ENCODE results near the gene NOLC1.

The NOLC1 gene

DNA sequence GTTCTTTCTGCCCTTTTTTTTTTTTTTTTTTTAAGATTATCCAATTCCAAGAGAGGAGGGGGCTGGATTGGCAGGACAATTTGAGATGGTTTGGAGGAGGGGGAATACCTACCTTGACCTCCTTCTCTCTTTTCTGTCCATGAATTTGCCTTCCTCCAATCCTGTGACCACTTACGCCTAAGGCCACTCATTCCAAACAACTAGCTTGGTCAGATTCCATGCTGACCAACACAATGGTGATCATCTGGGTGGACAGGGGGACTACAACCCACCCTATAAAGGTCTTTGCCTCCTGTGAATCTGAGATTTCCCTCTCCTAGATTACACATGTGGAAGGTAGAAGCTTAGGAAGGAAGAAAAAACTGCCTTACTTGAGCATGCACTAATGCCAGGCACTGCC is 29.7 kb upstream of the NOLC1 start:
- no peak for DNase-seq

DNA sequence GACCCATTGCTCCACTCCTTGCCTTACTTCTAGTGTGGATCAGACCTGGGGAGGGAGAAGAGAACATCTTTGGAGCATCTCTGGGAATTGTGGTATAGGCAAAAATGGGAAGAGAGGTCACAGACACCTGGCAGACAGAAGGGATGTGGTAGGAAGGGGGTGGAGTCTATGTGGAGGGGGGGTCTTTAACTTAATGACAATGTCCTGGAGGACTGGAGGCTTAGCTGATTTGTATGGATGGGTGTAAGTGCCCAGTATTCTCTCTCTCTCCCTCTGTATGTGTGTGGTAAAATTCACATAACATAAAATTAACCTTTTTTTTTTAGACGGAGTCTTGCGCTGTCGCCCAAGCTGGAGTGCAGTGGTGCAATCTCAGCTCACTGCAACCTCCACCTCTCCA is 29.0 kb upstream of the NOLC1 start:
- DNase-seq: no peak

DNA sequence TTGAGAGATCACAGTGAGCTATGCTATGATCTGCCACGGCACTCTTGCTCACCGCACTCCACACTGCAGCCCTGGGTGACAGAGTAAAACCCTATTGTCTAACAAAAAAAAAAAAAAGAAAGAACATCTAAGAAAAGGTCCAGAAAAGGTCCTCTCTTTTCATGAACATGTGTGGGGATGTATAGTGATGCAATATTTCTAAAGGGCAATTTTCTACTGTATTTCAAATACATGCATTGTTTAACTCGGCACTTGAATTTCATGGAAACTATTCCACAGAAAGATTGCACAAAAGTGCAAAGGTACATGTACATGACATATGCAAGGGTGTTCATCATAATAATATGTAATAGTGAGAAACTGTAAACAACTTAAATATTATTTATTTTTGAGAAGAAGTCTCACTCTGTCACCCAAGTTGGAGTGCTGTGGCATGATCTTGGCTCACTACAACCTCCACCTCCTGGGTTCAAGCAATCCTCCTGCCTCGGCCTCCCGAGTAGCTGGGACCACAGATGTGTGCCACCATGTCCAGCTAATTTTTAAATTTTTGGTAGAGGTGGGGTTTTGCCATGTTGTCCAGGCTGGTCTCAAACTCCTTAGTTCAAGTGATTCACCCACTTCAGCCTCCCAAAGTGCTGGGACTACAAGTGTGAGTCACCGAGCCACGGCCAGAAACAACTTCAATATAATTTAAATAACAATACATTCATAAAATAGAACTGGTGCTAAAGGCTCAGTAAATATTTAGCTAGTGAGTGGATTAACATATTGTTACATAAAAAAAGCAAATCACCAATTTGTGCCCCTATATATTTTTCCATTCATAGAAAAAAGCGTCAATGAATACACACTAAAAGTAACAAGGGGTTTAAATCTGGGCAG is 20.7 kb upstream of the NOLC1 start:
- DNase-seq: no peak

DNA sequence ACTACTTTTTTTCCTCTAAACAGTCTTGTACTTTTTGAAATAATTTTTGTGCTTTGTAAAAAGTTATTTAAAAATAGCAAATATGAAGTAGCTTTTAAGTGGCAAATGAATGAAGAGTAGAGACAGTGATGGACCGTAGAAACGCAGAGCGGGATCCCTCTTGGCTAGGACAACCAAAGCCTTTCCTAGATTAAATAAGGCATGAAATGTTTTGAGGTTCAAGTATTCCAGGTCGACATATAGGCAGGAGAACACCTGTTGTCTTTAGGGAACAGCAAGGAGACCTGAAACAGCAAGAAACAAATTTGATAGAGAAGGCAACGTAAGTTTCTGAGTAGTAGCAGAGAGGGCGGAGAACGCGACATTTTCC is 20.0 kb upstream of the NOLC1 start:
- no peak for DNase-seq

DNA sequence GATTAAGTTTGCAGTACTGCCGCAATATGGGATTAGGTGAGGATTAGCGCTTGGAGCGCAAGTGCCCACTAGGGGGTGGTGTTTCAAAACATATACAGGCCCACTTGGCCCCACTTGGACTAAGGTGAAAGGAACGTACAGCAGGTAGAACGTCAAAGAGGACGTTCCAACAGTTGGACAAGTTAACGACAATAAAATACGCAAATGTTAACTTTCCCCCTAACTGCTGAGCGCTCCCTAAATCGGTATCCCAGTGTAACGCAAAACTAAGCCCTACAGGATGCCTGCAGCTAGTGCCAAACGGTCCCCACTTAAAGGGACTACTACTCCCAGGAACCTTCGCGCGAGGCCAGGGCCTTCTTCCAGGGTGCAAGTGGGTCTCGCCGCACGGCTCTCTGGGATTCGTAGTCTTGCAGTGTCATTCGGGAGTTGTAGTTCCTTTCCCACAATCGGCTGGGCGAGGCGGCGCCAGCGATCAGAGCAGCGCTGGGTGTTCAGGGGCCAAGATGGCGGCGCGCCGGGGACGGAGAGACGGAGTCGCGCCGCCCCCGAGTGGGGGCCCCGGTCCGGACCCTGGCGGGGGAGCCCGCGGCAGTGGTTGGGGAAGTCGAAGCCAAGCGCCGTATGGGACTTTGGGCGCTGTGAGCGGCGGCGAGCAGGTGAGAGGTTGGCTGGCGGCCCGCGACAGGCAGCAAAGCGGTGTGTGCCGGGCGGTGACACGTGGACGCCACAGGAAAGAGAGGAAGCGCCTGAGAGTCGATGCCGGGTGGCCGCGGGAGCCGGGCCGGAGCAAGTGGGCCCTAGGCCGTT is 19.4 kb upstream of the NOLC1 start, which contains the start of gene PPRC1:
TSS of gene PPRC1 (plus strand) at position 478 of the 810 bp plus-strand sequence. CDS start at position 507, 29 bp downstream.
- DNase-seq: peak; percentile 89 to 95 (median 91)

DNA sequence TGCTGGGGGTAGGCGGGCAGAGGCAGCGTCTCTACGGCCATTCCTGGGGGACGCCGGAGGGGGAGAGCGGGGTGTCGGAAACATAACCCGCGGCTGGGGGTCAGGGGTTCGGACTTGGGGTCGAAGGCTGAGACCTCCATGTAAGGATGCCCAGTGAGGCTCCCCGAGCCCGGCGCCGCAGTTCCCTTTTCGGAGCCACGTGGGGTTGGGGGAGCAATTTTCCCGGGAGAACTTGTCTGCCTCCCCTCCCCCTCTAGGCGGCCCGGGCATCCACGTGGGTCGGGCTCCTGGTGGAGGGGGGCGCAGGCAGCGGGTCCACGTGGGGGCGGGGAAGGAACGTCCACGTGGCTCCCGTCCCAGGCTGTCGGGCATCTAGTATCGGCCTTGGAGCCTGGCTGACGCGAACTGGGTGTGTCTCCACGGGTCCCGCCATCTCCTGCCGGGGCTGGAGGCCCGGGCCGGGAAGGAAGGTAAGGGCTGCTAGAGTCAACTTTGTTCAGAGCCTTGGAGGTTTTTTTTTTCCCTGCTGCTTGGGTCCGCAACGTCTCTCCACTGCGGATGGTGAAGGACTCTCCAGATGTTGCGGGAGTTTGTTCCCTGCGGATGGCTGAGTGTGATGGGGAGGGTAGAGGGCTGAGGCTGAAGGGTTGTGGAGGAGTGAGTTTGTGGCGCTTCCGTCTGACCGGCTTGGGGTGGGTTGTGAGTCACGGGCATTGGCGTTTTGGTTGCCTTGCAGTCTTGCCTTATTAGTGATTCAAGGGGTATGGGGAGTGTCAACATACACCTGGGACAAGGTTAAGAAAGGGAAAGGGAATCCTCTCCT is 18.6 kb upstream of the NOLC1 start:
- peak in 3 of 4 experiments; percentile 36 to 46 (median 45) for DNase-seq

DNA sequence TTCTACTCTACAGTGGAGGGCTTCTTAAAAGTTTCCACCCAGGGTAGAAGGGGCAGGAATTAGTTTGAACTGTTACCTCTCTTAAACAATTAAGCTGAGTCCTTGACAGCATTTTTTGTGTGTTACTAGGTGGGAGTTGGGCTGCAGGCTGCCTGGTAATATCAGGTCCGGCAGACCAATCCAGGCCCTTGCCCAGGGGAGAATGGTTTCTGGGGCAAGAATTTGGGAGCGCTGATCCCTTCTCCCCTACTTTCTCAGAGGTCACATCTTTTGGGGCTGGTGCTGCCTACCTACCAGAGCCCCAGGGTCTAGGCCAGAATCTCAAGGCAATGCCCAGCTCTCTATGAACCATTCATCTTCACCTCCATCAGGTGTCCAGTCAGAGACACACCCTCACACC is 17.8 kb upstream of the NOLC1 start:
- DNase-seq: no peak

DNA sequence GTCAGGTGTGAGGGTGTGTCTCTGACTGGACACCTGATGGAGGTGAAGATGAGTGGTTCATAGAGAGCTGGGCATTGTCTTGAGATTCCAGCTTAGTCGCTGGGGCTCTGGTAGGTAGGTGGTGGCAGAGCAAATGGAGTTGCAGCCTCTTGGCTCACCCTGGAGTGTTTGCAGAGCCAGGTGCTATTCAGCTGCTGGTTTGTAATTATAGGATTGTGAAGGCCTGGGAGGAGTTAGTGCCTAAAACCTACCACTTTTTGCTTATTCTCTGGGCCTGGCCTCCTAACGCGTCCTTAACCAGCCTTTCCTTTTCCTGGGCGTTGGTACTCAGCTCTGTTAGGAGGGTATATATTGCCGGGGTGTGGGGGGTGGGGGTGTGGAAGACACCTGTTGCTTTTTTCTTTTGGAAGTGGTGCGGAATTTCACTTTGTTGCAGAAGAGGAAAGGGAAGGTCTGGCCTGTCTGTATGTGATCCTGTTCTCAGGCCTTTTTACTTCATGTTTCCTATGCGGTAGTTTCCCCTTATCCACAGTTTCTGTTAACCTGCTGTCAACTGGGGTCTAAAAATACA is 16.1 kb upstream of the NOLC1 start:
- no peak for DNase-seq

DNA sequence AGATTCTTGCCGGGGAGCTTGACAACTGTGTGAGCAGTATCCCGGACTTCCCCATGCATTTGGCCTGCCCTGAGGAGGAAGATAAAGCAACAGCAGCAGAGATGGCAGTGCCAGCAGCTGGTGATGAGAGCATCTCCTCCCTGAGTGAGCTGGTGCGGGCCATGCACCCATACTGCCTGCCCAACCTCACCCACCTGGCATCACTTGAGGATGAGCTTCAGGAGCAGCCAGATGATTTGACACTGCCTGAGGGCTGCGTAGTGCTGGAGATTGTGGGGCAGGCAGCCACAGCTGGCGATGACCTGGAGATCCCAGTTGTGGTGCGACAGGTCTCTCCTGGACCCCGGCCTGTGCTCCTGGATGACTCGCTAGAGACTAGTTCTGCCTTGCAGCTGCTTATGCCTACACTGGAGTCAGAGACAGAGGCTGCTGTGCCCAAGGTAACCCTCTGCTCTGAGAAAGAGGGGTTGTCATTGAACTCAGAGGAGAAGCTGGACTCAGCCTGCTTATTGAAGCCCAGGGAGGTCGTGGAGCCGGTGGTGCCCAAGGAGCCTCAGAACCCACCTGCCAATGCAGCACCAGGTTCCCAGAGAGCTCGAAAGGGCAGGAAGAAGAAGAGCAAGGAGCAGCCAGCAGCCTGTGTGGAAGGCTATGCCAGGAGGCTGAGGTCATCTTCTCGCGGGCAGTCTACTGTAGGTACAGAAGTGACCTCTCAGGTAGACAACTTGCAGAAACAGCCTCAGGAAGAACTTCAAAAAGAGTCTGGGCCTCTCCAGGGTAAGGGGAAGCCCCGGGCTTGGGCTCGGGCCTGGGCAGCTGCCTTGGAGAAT is 12.7 kb upstream of the NOLC1 start:
- no peak for DNase-seq

DNA sequence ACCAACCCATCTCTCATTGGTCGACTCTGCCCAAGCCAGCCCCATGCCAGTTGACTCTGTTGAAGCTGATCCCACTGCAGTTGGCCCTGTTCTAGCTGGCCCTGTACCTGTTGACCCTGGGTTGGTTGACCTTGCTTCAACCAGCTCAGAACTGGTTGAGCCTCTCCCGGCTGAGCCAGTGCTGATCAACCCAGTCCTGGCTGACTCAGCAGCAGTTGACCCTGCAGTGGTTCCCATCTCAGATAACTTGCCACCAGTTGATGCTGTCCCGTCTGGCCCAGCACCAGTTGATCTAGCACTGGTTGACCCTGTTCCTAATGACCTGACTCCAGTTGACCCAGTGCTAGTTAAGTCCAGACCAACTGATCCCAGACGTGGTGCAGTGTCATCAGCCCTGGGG is 12.0 kb upstream of the NOLC1 start:
- DNase-seq: no peak

DNA sequence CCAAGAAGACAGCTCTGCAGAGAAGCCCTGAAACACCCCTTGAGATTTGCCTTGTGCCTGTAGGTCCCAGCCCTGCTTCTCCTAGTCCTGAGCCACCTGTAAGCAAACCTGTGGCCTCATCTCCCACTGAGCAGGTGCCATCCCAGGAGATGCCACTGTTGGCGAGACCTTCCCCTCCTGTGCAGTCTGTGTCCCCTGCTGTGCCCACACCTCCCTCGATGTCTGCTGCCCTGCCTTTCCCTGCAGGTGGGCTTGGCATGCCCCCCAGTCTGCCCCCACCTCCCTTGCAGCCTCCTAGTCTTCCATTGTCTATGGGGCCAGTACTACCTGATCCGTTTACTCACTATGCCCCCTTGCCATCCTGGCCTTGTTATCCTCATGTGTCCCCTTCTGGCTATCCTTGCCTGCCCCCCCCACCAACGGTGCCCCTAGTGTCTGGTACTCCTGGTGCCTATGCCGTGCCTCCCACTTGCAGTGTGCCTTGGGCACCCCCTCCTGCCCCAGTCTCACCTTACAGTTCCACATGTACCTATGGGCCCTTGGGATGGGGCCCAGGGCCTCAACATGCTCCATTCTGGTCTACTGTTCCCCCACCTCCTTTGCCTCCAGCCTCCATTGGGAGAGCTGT is 11.2 kb upstream of the NOLC1 start:
- no peak for DNase-seq

DNA sequence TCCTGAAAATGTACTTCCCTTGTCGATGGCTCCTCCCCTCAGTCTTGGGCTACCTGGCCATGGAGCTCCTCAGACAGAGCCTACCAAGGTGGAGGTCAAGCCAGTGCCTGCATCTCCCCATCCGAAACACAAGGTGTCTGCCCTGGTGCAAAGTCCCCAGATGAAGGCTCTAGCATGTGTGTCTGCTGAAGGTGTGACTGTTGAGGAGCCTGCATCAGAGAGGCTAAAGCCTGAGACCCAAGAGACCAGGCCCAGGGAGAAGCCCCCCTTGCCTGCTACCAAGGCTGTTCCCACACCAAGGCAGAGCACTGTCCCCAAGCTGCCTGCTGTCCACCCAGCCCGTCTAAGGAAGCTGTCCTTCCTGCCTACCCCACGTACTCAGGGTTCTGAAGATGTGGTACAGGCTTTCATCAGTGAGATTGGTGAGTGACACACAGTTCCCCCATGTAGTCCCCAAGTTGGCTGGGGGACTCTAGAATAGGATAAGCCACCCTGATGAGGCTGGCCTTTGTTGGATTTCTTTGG is 10.5 kb upstream of the NOLC1 start:
- no peak for DNase-seq

DNA sequence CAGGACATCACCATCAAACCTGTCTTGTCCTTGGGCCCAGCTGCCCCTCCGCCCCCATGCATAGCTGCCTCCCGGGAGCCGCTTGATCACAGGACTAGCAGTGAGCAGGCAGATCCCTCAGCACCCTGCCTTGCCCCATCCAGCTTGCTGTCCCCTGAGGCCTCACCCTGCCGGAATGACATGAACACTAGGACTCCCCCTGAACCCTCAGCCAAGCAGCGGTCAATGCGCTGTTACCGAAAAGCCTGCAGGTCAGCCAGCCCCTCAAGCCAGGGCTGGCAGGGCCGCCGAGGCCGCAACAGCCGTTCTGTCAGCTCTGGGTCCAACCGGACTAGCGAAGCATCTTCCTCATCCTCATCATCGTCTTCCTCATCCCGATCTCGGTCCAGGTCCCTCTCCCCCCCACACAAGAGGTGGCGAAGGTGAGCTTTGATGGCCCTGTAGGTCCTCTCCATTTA is 5.2 kb upstream of the NOLC1 start:
- no peak for DNase-seq

DNA sequence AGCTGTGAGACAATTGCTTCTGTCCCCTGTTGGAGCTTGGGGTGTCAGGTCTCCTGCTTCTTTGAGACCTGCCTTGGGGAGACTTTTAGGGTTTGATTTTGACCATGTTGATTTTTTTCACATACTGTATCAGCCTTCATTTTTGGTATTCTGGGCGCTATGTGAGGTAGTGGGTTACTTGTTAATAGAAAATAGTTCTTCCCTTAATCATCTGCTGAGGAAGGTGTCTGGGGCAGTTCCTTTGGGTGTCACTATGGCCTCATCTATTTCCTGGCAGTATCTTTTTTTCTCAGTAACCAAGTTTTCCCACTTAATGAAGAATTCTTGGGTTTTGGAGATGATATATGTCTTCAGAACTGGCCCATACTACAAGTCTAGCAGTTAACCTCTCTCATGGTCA is 4.6 kb upstream of the NOLC1 start:
- no peak for DNase-seq

DNA sequence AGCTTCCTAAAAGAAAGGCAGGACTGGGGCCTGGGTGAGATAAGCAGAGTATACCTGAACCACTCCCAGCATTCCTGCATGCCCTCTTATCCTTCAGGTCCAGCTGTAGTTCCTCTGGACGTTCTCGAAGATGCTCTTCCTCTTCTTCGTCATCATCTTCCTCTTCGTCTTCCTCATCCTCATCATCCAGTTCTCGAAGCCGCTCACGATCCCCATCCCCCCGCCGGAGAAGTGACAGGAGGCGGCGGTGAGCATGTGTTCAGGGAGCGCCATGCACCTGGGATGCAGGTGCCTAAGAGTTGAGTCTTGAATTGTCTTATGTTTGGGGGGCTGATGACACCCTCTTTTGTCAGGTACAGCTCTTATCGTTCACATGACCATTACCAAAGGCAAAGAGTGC is 3.9 kb upstream of the NOLC1 start:
- no peak for DNase-seq

DNA sequence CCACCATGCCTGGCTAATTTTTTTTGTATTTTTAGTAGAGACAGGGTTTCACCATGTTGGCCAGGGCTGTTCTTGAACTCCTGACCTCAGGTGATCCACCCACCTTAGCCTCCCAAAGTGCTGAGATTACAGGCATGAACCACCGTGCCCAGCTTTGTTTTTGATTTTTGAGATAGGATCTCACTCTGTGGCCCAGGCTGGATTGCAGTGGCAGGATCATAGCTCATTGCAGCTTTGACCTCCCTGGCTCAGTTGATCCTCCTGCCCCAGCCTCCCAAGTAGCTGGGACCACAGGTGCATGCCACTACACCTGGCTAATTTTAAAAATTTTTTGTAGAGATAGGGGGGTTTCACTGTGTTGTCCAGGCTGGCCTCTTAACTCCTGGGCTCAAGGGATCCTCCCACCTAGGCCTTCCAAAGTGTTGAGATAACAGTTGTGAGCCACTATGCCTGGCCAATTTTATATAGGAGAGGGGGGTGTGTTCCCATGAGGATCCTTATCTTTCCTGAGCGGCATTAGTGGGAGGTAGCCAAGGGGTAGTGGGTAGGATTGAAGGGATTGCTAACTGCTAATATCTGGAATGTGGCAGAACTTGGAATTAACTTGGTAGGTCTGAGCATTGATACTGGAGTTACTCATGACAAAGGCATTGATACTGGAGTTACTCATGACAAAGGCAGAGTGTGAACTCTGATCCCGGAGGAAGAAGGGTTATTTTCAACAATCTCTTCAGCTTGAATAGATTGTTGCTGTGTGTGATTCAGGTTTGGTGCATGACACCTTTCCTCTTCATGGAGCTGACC is 1.0 kb upstream of the NOLC1 start:
- DNase-seq: no peak

DNA sequence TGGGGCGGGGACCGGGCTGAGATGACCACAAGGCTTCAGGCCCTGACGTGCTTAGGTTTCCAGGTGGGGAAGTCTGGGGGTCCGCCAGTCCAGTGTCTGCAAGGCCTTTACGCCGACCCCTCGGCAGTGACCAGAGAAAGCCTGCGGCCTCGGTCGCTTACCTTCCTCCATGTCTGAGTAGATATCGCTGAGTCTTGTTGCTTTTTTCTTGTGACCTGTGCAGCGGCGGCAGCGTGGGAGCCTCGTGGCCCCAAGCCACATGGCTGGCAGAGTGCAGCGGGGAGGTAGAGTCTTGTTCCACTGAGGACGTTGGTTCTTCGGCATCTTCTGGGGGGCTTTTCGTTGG is 329 bp downstream of the NOLC1 start:
- DNase-seq: peak in 2 of 4 experiments; percentile 29 to 58

DNA sequence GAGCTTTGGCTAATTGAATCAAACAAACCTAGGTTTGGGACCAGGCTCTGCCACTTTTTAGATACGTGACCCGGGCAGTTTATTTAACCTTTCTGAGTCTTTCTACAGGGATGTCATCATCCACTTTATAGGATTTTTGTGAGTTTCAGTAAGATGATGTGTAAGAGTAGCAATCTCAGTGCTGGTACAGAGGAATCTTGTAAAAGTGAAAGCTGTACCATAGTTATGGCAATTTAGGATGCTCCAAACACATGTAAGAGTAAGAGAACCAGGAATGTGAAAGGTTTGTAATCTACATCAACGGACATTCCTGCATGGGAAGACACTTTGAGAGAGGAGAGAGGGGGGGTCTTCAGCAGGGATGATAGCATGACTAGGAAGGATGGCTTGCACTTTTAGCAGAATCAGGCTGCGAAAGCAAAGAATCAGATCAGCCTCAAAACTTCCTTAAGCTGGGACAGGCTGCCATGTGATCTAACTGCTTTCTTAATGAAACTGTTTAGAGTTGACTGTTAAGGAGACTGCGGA is 968 bp downstream of the NOLC1 start:
- DNase-seq: no peak

DNA sequence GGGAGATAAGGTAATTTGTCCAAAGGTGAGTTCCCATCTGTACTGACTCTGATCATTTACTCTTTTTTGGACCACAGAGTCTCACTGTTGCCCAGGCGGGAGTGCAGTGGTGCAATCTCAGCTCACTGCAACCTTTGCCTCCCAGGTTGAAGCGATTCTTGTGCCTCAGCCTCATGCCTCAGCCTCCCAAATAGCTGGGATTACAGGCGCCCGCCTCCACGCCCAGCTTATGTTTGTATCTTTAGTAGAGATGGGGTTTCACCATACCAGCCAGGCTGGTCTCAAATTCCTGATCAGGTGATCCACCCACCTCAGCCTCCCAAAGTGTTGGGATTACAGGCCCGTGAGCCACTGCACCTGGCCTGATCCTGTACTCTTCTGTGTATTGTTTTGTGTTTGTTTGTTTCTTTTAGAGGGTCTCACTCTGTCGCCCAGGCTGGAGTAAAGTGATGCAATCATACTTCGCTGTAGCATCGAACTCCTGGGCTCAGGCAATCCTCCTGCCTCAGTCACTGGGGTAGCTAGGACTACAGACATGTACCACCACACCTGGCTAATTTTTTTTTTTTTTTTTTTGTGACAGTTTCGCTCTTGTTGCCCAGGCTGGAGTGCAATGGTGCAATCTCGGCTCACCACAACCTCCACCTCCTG is 2.4 kb downstream of the NOLC1 start:
- DNase-seq: no peak
